ENCODE results near the gene IGFBPL1.

Gene IGFBPL1

GRCh38 chr9:38408719-38409118 is 15.5 kb downstream of the IGFBPL1 start:
- ATAC-seq: no peak
- TF ChIP-seq ZFP3 (CRISPR knock-in tag; IDR thresholded peaks at IDR 0.05) (no peak), PATZ1 (CRISPR knock-in tag; IDR thresholded peaks at IDR 0.05; ENCODE audit: borderline replicate concordance) (no peak), ARNTL (CRISPR knock-in tag; IDR thresholded peaks at IDR 0.05; ENCODE audit: borderline replicate concordance, low read depth) (no peak), ZC3H10 (CRISPR knock-in tag; IDR thresholded peaks at IDR 0.05) (no peak), CSDC2 (CRISPR knock-in tag; IDR thresholded peaks at IDR 0.05) (no peak), ZFP30 (CRISPR knock-in tag; IDR thresholded peaks at IDR 0.05) (no peak), TSHZ2 (CRISPR knock-in tag; IDR thresholded peaks at IDR 0.05) (no peak), OSR1 (CRISPR knock-in tag; IDR thresholded peaks at IDR 0.05) (no peak)

GRCh38 chr9:38406476-38407186 is 17.6 kb downstream of the IGFBPL1 start:
- TF ChIP-seq OSR1 (CRISPR knock-in tag; IDR thresholded peaks at IDR 0.05): no peak
- no peak for TF ChIP-seq GLIS3 (CRISPR knock-in tag; IDR thresholded peaks at IDR 0.05)
- TF ChIP-seq TCF4 (CRISPR knock-in tag; IDR thresholded peaks at IDR 0.05; ENCODE audit: borderline replicate concordance): no peak
- TF ChIP-seq PPARA (CRISPR knock-in tag; IDR thresholded peaks at IDR 0.05; ENCODE audit: borderline replicate concordance): no peak
- TF ChIP-seq CREB5 (CRISPR knock-in tag; IDR thresholded peaks at IDR 0.05; ENCODE audit: low read depth): no peak
- TF ChIP-seq ZFP30 (CRISPR knock-in tag; IDR thresholded peaks at IDR 0.05): no peak
- TF ChIP-seq ARNTL (CRISPR knock-in tag; IDR thresholded peaks at IDR 0.05; ENCODE audit: borderline replicate concordance, low read depth): no peak
- no peak for TF ChIP-seq SNAI2 (CRISPR knock-in tag; IDR thresholded peaks at IDR 0.05)
- no peak for TF ChIP-seq RARB (CRISPR knock-in tag; IDR thresholded peaks at IDR 0.05)
- TF ChIP-seq CSDC2 (CRISPR knock-in tag; IDR thresholded peaks at IDR 0.05): no peak
- TF ChIP-seq CSRNP3 (CRISPR knock-in tag; IDR thresholded peaks at IDR 0.05): no peak
- TF ChIP-seq POU6F1 (CRISPR knock-in tag; IDR thresholded peaks at IDR 0.05; ENCODE audit: borderline replicate concordance, low read depth): no peak
- TF ChIP-seq ZNF70 (CRISPR knock-in tag; IDR thresholded peaks at IDR 0.05): no peak
- no peak for TF ChIP-seq TSHZ2 (CRISPR knock-in tag; IDR thresholded peaks at IDR 0.05)
- no peak for TF ChIP-seq PATZ1 (CRISPR knock-in tag; IDR thresholded peaks at IDR 0.05; ENCODE audit: borderline replicate concordance)
- no peak for TF ChIP-seq ZNF565 (CRISPR knock-in tag; conservative IDR thresholded peaks at IDR 0.05; ENCODE audit: low read depth)
- no peak for TF ChIP-seq ISL1 (CRISPR knock-in tag; IDR thresholded peaks at IDR 0.05)
- no peak for TF ChIP-seq ZC3H10 (CRISPR knock-in tag; IDR thresholded peaks at IDR 0.05)
- ATAC-seq: no peak
